ENCODE data around the gene CARF.
"Not testable (repeated sequence)": the region's sequence is repeated elsewhere in the genome, so short reads cannot be mapped to it uniquely, and the experiment has no call there.

Gene CARF
- 2.6 to 12.0 (median 7.4) reads per million in 18 experiments for total RNA-seq

DNA sequence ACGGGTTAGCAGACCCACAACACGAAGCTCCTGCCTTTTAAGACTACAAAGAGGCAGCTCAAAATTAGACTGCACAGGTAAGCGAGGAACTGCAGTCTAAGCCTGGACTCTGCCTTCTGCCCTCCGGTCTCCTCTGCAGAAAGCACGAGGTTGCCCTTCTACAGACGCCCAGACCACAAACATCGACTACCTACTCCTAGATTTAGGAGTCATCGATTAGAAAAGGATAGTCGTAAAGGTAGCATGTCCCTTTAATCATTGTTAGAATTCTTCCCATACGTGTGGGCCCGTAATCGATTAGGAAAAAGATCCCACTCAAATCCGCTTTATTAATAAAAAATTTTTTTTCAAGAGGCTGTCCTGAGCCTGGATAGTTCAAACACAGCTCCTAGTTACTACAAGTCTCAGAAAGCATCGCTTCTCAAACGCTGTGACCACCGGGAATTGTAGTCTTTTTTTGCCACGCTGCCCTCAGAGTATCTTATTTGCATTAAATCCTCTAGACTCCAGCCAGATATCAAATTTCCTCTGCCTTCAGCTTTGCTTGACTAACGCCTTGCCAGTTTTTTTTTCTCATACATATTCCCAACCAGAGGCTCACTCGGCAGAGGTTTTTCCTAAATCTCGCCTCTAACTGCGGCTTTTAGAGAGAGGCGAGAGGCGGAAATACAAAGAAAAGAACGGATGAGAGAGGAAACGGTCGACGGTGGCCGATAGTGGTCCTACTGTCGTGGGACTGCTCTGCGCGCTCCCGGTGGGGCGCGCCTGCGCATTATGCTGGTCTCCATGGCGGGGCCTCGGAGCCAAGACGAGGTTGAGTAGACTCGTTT is at the start of gene CARF, which contains the start of gene WDR12:
CARF (plus strand) TSS at position 764 of the 830 bp plus-strand sequence. CDS start 29,628 bp downstream, outside the sequence.
WDR12 (minus strand) TSS at position 162 of the 830 bp plus-strand sequence. CDS start 197 bp downstream, outside the sequence.
- peak; percentile 93 to 95 for DNase-seq

DNA sequence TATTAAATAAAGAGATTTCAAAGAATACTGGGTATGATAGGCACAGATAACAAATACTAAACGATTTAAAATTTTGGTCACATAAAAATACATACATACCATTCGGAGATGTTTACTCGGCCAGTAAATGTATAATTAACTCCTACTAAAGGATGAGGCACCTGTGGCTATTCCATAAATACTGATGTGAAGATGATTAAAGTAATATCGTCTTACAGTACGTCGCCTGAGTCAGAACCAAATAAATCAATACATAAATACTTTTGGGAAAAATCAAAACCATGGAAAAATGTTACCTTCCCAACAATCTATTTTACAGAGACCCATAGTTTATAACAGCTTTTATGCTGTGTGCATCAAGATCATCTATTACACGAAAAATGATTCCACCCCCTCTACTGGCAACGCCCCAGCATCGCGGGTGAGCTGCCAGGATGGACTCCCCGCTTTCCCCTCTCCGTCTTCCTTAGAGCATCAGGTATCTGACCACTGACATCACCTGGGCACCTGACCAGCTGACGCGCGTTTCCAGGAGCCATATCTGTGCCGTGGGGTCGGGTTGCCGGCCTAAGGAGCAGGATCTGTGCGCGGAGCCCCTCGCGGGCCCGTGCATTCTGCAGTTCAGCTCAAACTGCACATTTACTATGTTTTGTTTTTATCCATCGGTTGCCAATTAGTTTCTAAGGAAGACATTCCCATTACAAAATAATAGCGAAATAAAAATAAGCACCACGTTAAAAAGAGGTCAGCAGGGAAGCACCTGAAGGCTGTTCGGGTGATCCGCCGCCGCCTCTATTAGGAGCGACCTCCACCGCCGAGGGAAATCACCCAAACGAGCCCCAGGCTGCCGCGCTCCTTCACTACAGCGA is 41.4 kb upstream of the CARF start:
- DNase-seq = peak; percentile 48 to 52

GRCh38 chr2:202871300-202872141 is 40.6 kb upstream of the CARF start, which contains the start of gene ICA1L:
Gene ICA1L, minus strand, starts transcription at chr2:202871766. Its CDS starts 42,757 bp downstream, at chr2:202829009.
- peak; percentile 30 to 50 for DNase-seq

DNA sequence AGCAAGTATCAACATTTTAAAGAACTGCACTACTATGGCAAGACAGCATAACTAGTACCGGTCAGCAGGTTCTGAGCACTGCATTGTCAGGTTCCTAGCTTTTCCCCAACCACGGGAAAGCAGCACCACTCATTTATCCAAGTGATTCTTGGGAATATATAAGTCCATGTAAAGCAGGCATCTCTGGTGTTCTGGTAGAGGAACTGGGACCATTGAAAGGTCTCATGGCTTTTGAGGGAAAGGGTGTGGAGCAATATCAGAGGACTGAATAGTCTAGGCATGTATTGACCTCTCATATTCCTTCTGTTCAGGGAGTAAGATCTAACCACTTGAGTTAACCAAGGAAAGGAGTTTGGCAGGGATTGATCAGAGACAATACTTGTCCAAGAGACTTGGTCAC is 34.4 kb upstream of the CARF start:
- DNase-seq = no peak

DNA sequence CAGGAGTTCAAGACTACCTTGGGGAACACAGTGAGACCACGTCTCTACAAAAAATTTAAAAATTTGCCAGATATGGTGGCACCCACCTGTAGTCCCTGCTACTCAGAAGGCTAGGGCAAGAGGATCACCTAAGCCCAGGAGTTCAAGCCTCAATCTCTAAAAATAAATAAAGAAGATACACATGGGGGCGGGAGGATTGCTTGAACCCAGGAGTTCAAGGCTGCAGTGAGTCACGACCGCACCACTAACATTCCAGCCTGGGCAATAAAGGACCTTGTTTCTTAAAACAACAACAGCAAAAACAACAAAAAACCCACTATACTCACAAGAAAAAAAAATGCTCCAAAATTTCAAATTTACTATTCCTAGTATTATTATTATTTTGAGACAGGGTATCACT is 30.5 kb upstream of the CARF start:
- no peak for DNase-seq

DNA sequence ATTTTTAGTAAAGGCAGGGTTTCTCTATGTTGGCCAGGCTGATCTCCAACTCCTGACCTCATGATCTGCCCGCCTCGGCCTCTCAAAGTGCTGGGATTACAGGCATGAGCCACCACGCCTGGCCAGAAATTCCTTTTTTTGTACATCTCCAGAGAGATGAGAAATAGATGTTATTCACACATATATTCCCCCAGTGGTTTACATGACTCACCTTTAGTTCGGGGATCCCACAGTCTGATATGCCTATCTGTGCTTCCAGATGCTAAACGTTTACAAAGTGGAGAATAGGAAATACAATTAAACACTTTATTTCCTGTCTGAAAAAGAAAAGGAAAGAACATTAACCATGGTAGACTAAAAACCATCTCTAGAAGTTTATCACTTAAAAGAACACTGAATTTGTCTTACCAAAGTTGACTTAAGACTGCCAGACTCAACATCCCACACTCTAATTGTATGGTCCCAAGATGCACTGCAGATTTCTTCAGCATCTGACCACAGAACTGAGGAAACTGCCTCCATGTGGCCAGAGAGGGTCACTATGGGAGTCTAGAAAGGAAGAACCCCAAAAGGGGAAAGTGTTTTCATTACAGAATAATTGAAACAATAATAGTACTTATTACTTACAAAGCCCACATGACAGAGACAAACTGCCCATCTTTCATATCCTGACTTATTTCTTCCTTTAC is 27.9 kb upstream of the CARF start:
- DNase-seq = peak; percentile 33 to 43

DNA sequence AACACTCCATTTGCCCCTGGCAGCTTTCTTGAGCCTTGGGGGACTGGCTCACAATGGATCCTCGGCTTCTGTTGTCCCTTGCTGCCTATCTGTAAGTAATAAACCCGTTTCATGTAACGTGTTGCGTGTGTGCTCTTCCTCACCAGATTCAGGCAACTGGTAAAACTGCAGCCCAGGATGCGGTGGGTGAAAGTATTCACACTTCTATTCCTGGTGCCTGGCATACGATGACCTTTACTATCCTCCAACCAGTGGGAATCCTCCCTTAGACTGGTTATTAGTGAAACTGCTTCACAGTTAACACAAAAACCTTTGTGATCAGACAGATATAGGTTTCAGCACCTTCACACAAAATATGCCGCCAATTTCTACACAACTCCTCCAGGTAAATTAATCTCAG is 26.9 kb upstream of the CARF start:
- no peak for DNase-seq

DNA sequence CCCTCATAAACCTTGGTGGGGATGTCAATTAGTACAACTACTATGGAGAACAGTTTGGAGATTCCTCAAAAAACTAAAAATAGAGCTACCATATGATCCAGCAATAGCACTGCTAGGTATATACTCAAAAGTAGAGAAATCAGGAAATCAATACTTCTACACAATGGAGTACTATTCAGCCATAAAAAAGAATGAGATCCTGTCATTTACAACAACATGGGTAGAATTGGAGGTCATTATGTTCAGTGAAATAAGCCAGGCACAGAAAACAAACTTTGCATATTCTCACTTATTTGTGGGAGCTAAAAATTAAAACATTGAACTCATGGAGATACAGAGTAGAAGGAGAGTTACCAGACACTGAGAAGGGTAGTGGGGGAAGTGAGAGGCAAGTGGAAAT is 6.6 kb upstream of the CARF start:
- DNase-seq = not testable (repeated sequence)

DNA sequence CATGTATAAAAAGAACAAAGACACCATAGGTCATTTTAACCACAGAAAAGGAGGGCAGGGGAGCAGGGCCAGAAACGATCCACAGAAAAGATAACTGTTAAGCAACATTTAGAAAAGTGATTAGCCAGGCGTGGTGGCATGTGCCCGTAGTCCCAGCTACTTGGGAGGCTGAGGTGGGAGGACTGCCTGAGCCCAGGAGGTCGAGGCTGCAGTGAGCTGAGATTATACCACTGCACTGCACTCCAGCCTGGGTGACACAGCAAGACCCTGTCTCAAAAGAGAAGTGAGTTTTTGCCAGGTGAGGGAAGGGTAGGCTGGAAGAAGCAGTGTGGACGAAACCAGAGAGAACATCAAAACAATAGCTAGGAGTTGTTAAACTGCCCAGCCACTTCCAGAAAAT is 3.9 kb upstream of the CARF start:
- DNase-seq = no peak

DNA sequence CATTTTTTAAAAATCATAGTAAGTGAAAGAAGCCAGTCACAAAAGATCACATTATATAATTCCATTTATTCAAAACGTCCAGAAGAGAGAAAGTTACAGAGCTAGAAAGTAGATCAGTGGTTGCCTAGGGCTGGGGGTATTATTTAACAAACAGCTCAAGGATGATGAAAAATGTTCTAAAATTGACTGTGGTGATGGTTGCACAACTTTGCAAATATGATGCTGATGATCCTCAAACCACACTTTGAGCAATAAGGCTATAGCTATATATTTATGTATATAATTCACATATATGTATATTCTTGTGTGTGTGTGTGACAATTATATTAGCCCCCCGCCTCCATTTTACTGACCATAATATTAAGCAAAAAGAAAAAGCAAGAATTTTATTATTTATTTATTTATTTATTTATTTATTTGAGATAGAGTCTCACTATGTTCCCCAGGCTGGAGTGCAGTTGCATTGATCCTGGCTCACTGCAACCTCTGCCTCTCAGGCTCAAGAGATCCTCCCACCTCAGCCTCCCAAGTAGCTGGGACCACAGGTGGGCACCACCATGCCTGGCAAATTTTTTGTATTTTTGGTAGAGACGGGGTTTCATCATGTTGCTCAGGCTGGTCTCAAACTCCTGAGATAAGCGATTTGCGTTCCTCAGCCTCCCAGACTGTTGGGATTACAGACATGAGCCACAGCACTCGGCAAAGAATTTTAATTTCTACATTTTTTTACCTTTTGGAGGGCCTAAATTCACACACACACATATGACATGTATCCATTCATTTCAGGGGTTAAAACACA is 2.5 kb upstream of the CARF start:
- DNase-seq = peak; percentile 2 to 39

GRCh38 chr2:202910250-202910649 is 1.8 kb upstream of the CARF start:
- not testable (repeated sequence) for DNase-seq

DNA sequence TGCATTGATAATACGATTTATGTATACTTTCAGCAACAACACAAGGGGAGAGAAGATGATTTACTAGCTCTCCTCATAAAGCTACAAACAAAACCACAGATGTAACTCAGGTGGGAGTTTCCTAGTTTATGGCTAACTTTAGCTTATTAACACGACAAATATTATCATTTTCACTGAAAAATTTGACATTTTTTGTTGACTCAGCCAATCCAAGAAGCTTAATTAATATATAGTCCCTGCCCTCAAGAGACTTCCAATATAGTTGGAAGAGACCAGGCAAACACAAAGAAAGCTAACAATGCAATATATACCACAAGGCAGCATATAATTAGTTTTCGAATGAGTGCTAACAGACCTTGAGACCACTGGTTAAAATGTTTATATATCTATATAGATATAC is 1.4 kb upstream of the CARF start:
- DNase-seq = no peak

GRCh38 chr2:202911203-202911511 is 918 bp upstream of the CARF start:
- no peak for DNase-seq

- not testable (repeated sequence) for DNase-seq
Measured at GRCh38 chr2:202912342-202913201, 497 bp downstream of the CARF start.

DNA sequence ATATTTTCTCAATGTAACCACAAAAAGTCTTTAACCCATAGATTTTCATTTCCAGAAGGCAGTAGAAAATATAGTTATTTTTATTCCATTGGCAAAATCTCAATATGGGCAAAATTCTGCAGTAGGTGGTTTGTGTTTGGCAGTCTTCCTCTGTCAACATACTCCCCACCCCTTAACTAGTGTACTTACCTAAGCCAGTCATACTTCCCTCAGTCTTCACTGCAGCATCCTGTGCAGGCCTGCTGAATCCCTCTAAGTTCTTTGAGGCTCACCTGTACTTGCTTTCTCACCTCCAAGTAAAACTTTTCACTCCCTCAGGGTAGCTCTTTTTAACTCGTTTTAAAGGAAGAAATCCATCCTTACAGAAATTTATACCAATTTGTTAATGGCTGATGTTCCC is 6.8 kb downstream of the CARF start:
- DNase-seq = no peak

- DNase-seq = no peak
Measured at GRCh38 chr2:202932425-202933138, 20.5 kb downstream of the CARF start.

- no peak for DNase-seq
Measured at GRCh38 chr2:202933139-202933510, 21.1 kb downstream of the CARF start.

DNA sequence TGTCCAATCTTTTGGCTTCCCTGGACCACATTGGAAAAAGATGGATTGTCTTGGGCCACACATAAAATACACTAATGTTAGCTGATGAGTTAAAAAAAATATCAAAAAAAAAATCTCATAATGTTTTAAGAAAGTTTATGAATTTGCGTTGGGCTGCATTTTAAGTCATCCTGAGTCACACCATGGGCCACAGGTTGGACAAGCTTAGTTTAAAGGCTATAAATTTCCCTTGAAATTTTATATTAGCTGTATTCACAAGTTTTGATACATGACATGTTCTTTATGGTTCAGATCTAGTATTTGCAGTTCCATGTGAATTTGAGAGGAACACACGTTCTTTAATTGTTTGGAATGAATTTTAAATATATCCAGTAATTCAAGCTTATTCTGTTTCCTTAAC is 21.9 kb downstream of the CARF start:
- DNase-seq = no peak

GRCh38 chr2:202934456-202934855 is 22.4 kb downstream of the CARF start:
- DNase-seq = no peak

All from inflammatory macrophage (primary cell).